K562 (cell line): ENCODE data around the gene LRP2.

Experiments
- CTCF ChIP-seq, 3 experiments: IDR thresholded peaks in 2 of 3; conservative IDR thresholded peaks in 1 of 3; 2 replicates each; pipeline ENCODE4 v1.5.1; 2011 to 2012; ENCODE audit warnings: low read length in 3 of 3, mild to moderate bottlenecking in 3 of 3, control low read depth in 2 of 3, improper control_type of control experiment in 1 of 3, inconsistent platforms in 1 of 3, low read depth in 1 of 3, mixed read lengths in 1 of 3, moderate library complexity in 1 of 3; ENCODE audit not compliant: insufficient read depth in 2 of 3
- ETV6 ChIP-seq, 3 experiments: fragments of 150-350 bp in 1 of 3; sonication (generic) in 1 of 3; formaldehyde crosslinking in 1 of 3; IDR thresholded peaks; 2 replicates each; pipeline versions ENCODE4 v1.6.1 to v1.8.0; 2014 to 2022; ENCODE audit warnings: borderline replicate concordance in 2 of 3, low read depth in 2 of 3, antibody characterized with exemption in 1 of 3, low read length in 1 of 3, mild to moderate bottlenecking in 1 of 3, missing genetic modification reagents in 1 of 3
- HNRNPL ChIP-seq: fragments of 200-400 bp; formaldehyde crosslinking; IDR thresholded peaks from 2 replicates; pipeline ENCODE4 v1.6.1; 2017; ENCODE audit warnings: low read depth, mild to moderate bottlenecking, low read length
- MECOM ChIP-seq: fragments of 250-450 bp; sonication (Bioruptor Pico); IDR thresholded peaks from 2 replicates; pipeline ENCODE4 v1.8.0; 2022; ENCODE audit warnings: inconsistent platforms
- MEF2A ChIP-seq: IDR thresholded peaks from 2 replicates; pipeline ENCODE4 v1.6.1; 2011; ENCODE audit warnings: low read depth, mild to moderate bottlenecking, low read length, moderate library complexity; ENCODE audit not compliant: control insufficient read depth
- MGA ChIP-seq: fragments of 450-650 bp; IDR thresholded peaks from 2 replicates; pipeline ENCODE4 v1.6.1; 2016; ENCODE audit warnings: mild to moderate bottlenecking, moderate library complexity
- NR2C2 ChIP-seq, 2 experiments: fragments of 200-800 bp in 1 of 2; sonication (Bioruptor generic) in 1 of 2; sonication (generic) in 1 of 2; formaldehyde crosslinking in 1 of 2; IDR thresholded peaks; 2 replicates each; pipeline versions ENCODE4 v1.6.1 to v1.8.0; 2016 to 2022; ENCODE audit warnings: mild to moderate bottlenecking in 1 of 2, missing compliant biosample characterization in 1 of 2, missing genetic modification characterization in 1 of 2, missing genetic modification reagents in 1 of 2
- POLR2A ChIP-seq: fragments of 450-650 bp; conservative IDR thresholded peaks from 2 replicates; pipeline ENCODE4 v1.6.1; 2016
- SRSF7 ChIP-seq: fragments of 200-400 bp; formaldehyde crosslinking; optimal IDR thresholded peaks from 2 replicates; pipeline ENCODE3; 2017; ENCODE audit warnings: mild to moderate bottlenecking, low read depth, low read length

- TF ChIP-seq MECOM (CRISPR knock-in tag) (no peak), NR2C2 (CRISPR knock-in tag; IDR thresholded peaks at IDR 0.05) (no peak), NR2C2 (tag; IDR thresholded peaks at IDR 0.05) (no peak), ETV6 (IDR thresholded peaks at IDR 0.05; ENCODE audit: borderline replicate concordance in 1 of 2, low read depth in 2 of 2, low read length in 1 of 2) (no peak), ETV6 (CRISPR knock-in tag; IDR thresholded peaks at IDR 0.05; ENCODE audit: borderline replicate concordance) (no peak), MEF2A (no peak), CTCF (IDR thresholded peaks at IDR 0.05 in 2 of 3, conservative IDR thresholded peaks at IDR 0.05 in 1 of 3; ENCODE audit: insufficient read depth in 2 of 3, low read depth in 1 of 3, low read length in 3 of 3) (no peak), HNRNPL (no peak), POLR2A (no peak), MGA (no peak), SRSF7 (no peak)
Observed at GRCh38 chr2:169137924-169138323, 224.4 kb downstream of the LRP2 start.
